HEK293 (cell line): ENCODE data around the gene ZMYM3.
"Not testable (repeated sequence)": the region's sequence is repeated elsewhere in the genome, so short reads cannot be mapped to it uniquely, and the experiment has no call there.

Source experiments
- CTCF ChIA-PET: fragments of 350-600 bp; formaldehyde crosslinking; extraction: SDS; loops from one replicate; lab custom pipeline; 2021; ENCODE audit warnings: antibody characterized with exemption; lab: Yijun Ruan, JAX
- POLR2A ChIA-PET: fragments of 300-600 bp; formaldehyde crosslinking; extraction: SDS; loops from one replicate; lab custom pipeline; 2020; ENCODE audit warnings: antibody characterized with exemption, inconsistent platforms; lab: Yijun Ruan, JAX
- H3K27ac ChIP-seq: fragments of 200-500 bp; sonication (Bioruptor generic); 2 replicates; pipeline ENCODE4 v1.5.1; 2014; ENCODE audit warnings: low read depth, low read length, control low read depth, inconsistent platforms; ENCODE audit errors: extremely low read depth
- H3K36me3 ChIP-seq, 2 experiments: fragments of 200-500 bp in 1 of 2; sonication (Bioruptor generic) in 1 of 2; 1 replicate in 1 of 2; 2 replicates in 1 of 2; pipeline ENCODE4 v1.5.1; 2014 to 2017; ENCODE audit warnings: inconsistent platforms in 2 of 2, low read length in 2 of 2; ENCODE audit not compliant: control insufficient read depth in 2 of 2, insufficient read depth in 1 of 2
- H3K4me1 ChIP-seq: fragments of 200-500 bp; sonication (Bioruptor generic); 2 replicates; pipeline ENCODE4 v1.5.1; 2014; ENCODE audit warnings: mild to moderate bottlenecking, low read length, inconsistent platforms; ENCODE audit not compliant: control insufficient read depth, insufficient read depth
- H3K4me3 ChIP-seq: 2 replicates; pipeline ENCODE4 v1.5.1; 2011; ENCODE audit warnings: low read depth, mild to moderate bottlenecking, control low read depth, low read length, moderate library complexity
- H3K9me3 ChIP-seq: fragments of 200-500 bp; sonication (Bioruptor generic); 2 replicates; pipeline ENCODE4 v1.5.1; 2014; ENCODE audit warnings: low read depth, low read length, inconsistent platforms; ENCODE audit not compliant: control insufficient read depth, insufficient read depth
- GLI2 ChIP-seq: fragments of 450-650 bp; formaldehyde crosslinking; IDR thresholded peaks from 2 replicates; pipeline ENCODE4; 2017; ENCODE audit warnings: missing biosample characterization, missing genetic modification characterization, low read depth, borderline replicate concordance
- HOXC10 ChIP-seq: sonication (generic); formaldehyde crosslinking; IDR thresholded peaks from 2 replicates; pipeline ENCODE4 v1.8.1; 2023; ENCODE audit warnings: mild to moderate bottlenecking, missing genetic modification reagents
- KLF9 ChIP-seq: fragments of 450-650 bp; formaldehyde crosslinking; IDR thresholded peaks from 2 replicates; pipeline ENCODE4 v1.5.1; 2016; ENCODE audit warnings: missing biosample characterization, missing genetic modification characterization, low read depth
- PRDM4 ChIP-seq: fragments of 450-650 bp; formaldehyde crosslinking; IDR thresholded peaks from 2 replicates; pipeline ENCODE4 v1.5.1; 2017; ENCODE audit warnings: missing biosample characterization, missing genetic modification characterization
- SETDB1 ChIP-seq: IDR thresholded peaks from one replicate; pipeline ENCODE4 v1.6.1; 2017; ENCODE audit warnings: mild to moderate bottlenecking, low read length, moderate library complexity, mixed read lengths; ENCODE audit not compliant: insufficient read length
- YY1 ChIP-seq: fragments of 450-650 bp; formaldehyde crosslinking; IDR thresholded peaks from 2 replicates; pipeline ENCODE4 v1.5.1; 2018; ENCODE audit warnings: missing biosample characterization, missing genetic modification characterization
- ZBTB44 ChIP-seq: fragments of 450-650 bp; IDR thresholded peaks from 2 replicates; pipeline ENCODE4 v1.5.1; 2018; ENCODE audit warnings: missing biosample characterization, mild to moderate bottlenecking, missing genetic modification characterization
- ZNF10 ChIP-seq: fragments of 450-650 bp; formaldehyde crosslinking; IDR thresholded peaks from 2 replicates; pipeline ENCODE4 v1.5.1; 2017; ENCODE audit warnings: missing biosample characterization, missing genetic modification characterization
- ZNF140 ChIP-seq: fragments of 450-650 bp; formaldehyde crosslinking; IDR thresholded peaks from 2 replicates; pipeline ENCODE4 v1.5.1; 2016; ENCODE audit warnings: missing biosample characterization, missing genetic modification characterization
- ZNF155 ChIP-seq: fragments of 450-650 bp; formaldehyde crosslinking; IDR thresholded peaks from 2 replicates; pipeline ENCODE4 v1.5.1; 2016; ENCODE audit warnings: missing biosample characterization, missing genetic modification characterization
- ZNF274 ChIP-seq, 2 experiments: fragments of 200-500 bp in 1 of 2; fragments of 450-650 bp in 1 of 2; sonication (Bioruptor generic) in 1 of 2; formaldehyde crosslinking in 1 of 2; IDR thresholded peaks; 2 replicates each; pipeline versions ENCODE4 v1.5.1 to v1.6.1; 2014 to 2016; ENCODE audit warnings: borderline replicate concordance in 1 of 2, inconsistent platforms in 1 of 2, low read length in 1 of 2, missing biosample characterization in 1 of 2, missing genetic modification characterization in 1 of 2
- ZNF311 ChIP-seq: fragments of 450-650 bp; formaldehyde crosslinking; IDR thresholded peaks from 2 replicates; pipeline ENCODE4 v1.5.1; 2017; ENCODE audit warnings: missing biosample characterization, missing genetic modification characterization, borderline replicate concordance
- ZNF530 ChIP-seq: fragments of 450-650 bp; formaldehyde crosslinking; IDR thresholded peaks from 2 replicates; pipeline ENCODE4 v1.5.1; 2016; ENCODE audit warnings: low read depth, missing biosample characterization, missing genetic modification characterization
- ZNF645 ChIP-seq: fragments of 450-650 bp; formaldehyde crosslinking; IDR thresholded peaks from 2 replicates; pipeline ENCODE4; 2016; ENCODE audit warnings: missing biosample characterization, missing genetic modification characterization

ZMYM3 gene

GRCh38 chrX:71301195-71301924 is 47.4 kb upstream of the ZMYM3 start, which contains the start of gene ITGB1BP2 (continued):
- TF ChIP-seq ZNF155 (tag by site-specific recombination) (no peak), YY1 (tag by site-specific recombination) (no peak), HOXC10 (no peak), ZNF311 (tag by site-specific recombination) (no peak), ZNF140 (tag by site-specific recombination) (no peak), ZNF530 (tag by site-specific recombination) (no peak), ZNF645 (tag by site-specific recombination) (no peak)

- CTCF ChIA-PET, H3K4me3 ChIP-seq, H3K4me1 ChIP-seq, H3K9me3 ChIP-seq, H3K27ac ChIP-seq: not testable (repeated sequence)
- POLR2A ChIA-PET, result interaction anchor here (1.7 to 3.1 kb wide), 2 partner anchors 17 to 66 kb away, joined by 11 to 19 read pairs; partner anchors contain the start of genes NONO and TAF1
- H3K36me3 ChIP-seq, result peaks cover 27 to 75% of the 10 kb centered on the region in 2 experiments
- peak; percentile 47; the same call in 1 of the 2 replicates for TF ChIP-seq PRDM4
Measured at GRCh38 chrX:71300495-71300894, 46.6 kb upstream of the ZMYM3 start.

GRCh38 chrX:71300064-71300463 is 46.1 kb upstream of the ZMYM3 start:
- H3K9me3 ChIP-seq, H3K4me1 ChIP-seq, H3K27ac ChIP-seq: not testable (repeated sequence)
- peaks cover 31 to 75% of the 10 kb centered on the region in 2 experiments for H3K36me3 ChIP-seq
- POLR2A ChIA-PET, result interaction anchor here (3.1 kb wide), 1 partner anchor 17 kb away, joined by 19 read pairs; the partner anchor contains the start of gene NONO
- 0 out of 2 replicates have a peak, but pooled peaks have one; percentile 23 for TF ChIP-seq KLF9 (tag by site-specific recombination)
- TF ChIP-seq, all 188 proteins: peak for 1; not testable (repeated sequence) for 187
- H3K4me3 ChIP-seq, result not testable (repeated sequence)
- CTCF ChIA-PET, result interaction anchor here (0.8 kb wide), 1 partner anchor 12 kb away, joined by 3 read pairs; no protein-coding TSS in a partner anchor

- ChIA-PET POLR2A (interaction anchor here (0.6 to 2.3 kb wide), 2 partner anchors 10 to 14 kb away, joined by 5 to 9 read pairs; partner anchors contain the start of gene NONO), CTCF (no interaction called here)
- Histone ChIP-seq H3K4me1 (no peaks in the 10 kb centered on the region), H3K27ac (no peak overlapping the region), H3K36me3 (peaks cover 45 to 78% of the 10 kb centered on the region in 2 experiments), H3K9me3 (no peaks in the 10 kb centered on the region), H3K4me3 (no peak overlapping the region)
- TF ChIP-seq GLI2 (no peak), SETDB1 (no peak), ZNF274 (IDR thresholded peaks at IDR 0.05; ENCODE audit: low read length) (no peak), ZNF274 (tag by site-specific recombination; IDR thresholded peaks at IDR 0.05; ENCODE audit: borderline replicate concordance) (no peak), ZNF10 (no peak), ZBTB44 (tag by site-specific recombination) (no peak)
Measured at GRCh38 chrX:71298119-71298518, 44.2 kb upstream of the ZMYM3 start.
